ENCODE data around the gene BBX. TPM values are rescaled to one million over a fixed set of nuclear protein-coding genes. Genes with fewer than 3 reads are reported as not detected.

The BBX gene
- polyA plus RNA-seq, 1 donor from 2014 or later, result 23.8 TPM

- Histone ChIP-seq H3F3A (ENCODE audit: insufficient read depth, low read length, poor library complexity, severe bottlenecking) (no peaks in the 10 kb centered on the region), H3K9me2 (ENCODE audit: insufficient read depth, low read length) (no peaks in the 10 kb centered on the region), H3K9ac (ENCODE audit: low read length) (no peak overlapping the region), H2AFZ (ENCODE audit: low read depth, low read length) (no peak overlapping the region), H3K27me3 (ENCODE audit: insufficient read depth, low read depth, low read length) (no peaks in the 10 kb centered on the region), H3K4me2 (ENCODE audit: low read length) (no peak overlapping the region), H3K9me3 (ENCODE audit: low read length) (no peaks in the 10 kb centered on the region), H3K4me3 (ENCODE audit: low read length) (no peak overlapping the region), H3K79me2 (replicated peaks; ENCODE audit: insufficient read depth, low read length) (no peaks in the 10 kb centered on the region), H3K36me3 (ENCODE audit: insufficient read depth, low read length) (no peaks in the 10 kb centered on the region), H3K27ac (ENCODE audit: low read length) (no peak overlapping the region), H4K20me1 (ENCODE audit: insufficient read depth) (no peaks in the 10 kb centered on the region)
- TF ChIP-seq TAF1 (IDR thresholded peaks at IDR 0.05; ENCODE audit: low read depth), result no peak
- TF ChIP-seq MXI1 (conservative IDR thresholded peaks at IDR 0.05; ENCODE audit: poor library complexity, severe bottlenecking), result no peak
- TF ChIP-seq REST (IDR thresholded peaks at IDR 0.05; ENCODE audit: borderline replicate concordance), result no peak
- no peak for TF ChIP-seq RAD21 (conservative IDR thresholded peaks at IDR 0.05)
- no peak for TF ChIP-seq EP300 (conservative IDR thresholded peaks at IDR 0.05; ENCODE audit: poor library complexity, severe bottlenecking)
- TF ChIP-seq EZH2 (IDR thresholded peaks at IDR 0.05; ENCODE audit: borderline replicate concordance, insufficient read depth, low read length, poor library complexity, severe bottlenecking), result no peak
- TF ChIP-seq, protein P1, sequence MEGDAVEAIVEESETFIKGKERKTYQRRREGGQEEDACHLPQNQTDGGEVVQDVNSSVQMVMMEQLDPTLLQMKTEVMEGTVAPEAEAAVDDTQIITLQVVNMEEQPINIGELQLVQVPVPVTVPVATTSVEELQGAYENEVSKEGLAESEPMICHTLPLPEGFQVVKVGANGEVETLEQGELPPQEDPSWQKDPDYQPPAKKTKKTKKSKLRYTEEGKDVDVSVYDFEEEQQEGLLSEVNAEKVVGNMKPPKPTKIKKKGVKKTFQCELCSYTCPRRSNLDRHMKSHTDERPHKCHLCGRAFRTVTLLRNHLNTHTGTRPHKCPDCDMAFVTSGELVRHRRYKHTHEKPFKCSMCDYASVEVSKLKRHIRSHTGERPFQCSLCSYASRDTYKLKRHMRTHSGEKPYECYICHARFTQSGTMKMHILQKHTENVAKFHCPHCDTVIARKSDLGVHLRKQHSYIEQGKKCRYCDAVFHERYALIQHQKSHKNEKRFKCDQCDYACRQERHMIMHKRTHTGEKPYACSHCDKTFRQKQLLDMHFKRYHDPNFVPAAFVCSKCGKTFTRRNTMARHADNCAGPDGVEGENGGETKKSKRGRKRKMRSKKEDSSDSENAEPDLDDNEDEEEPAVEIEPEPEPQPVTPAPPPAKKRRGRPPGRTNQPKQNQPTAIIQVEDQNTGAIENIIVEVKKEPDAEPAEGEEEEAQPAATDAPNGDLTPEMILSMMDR (IDR thresholded peaks at IDR 0.05; ENCODE audit: poor library complexity, severe bottlenecking), result no peak
- TF ChIP-seq POLR2AphosphoS5 (IDR thresholded peaks at IDR 0.05), result no peak
- TF ChIP-seq SMC3 (conservative IDR thresholded peaks at IDR 0.05; ENCODE audit: poor library complexity), result no peak
These were observed 268.7 kb downstream of the BBX start for GRCh38 chr3:107791450-107791849.

DNA sequence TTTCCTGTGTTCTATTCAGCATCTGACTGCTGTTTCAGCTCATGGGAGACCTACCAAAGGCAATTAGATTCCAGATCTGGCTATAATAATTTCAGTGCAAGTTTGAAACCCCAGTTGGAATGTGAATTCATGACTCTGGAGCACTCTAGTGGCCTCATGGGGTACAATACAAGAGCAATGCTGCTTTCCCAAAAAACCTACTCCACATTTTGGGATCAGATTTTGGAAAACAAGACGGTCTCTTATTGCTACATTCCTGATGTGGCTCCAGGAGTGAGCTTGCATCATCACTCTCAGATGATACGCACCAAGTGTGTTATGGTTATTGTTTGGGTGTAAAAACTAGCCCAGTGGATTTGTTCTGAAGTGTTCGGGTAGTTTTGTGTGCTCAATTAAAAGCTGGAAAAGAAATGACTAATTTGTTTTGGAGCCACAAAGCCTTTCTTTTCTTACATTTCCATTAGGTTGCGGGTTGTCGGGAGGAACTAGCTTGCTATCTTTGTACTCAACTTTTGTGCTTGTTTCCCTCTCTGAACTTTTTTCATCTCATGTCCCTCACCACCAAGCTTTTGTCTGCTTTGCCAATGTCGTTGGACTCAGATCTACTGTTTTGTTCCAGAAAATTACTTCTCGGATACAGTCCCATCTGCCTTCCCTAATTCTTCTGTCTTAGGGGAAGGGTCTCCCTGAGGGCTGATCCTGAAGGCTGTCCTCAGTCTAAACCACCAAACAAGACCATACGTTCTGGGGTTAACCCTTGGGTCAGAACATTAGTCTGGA lies 272.1 kb downstream of the BBX start:
- Histone ChIP-seq H3K79me2 (replicated peaks; ENCODE audit: insufficient read depth, low read length) (no peaks in the 10 kb centered on the region), H3K27me3 (ENCODE audit: insufficient read depth, low read depth, low read length) (no peaks in the 10 kb centered on the region), H3K4me3 (ENCODE audit: low read length) (no peak overlapping the region), H3K36me3 (ENCODE audit: insufficient read depth, low read length) (no peaks in the 10 kb centered on the region), H3K9ac (ENCODE audit: low read length) (no peak overlapping the region), H3K4me2 (ENCODE audit: low read length) (no peak overlapping the region), H4K20me1 (ENCODE audit: insufficient read depth) (no peaks in the 10 kb centered on the region), H3F3A (ENCODE audit: insufficient read depth, low read length, poor library complexity, severe bottlenecking) (no peaks in the 10 kb centered on the region), H3K9me2 (ENCODE audit: insufficient read depth, low read length) (no peaks in the 10 kb centered on the region), H3K9me3 (ENCODE audit: low read length) (no peaks in the 10 kb centered on the region), H2AFZ (ENCODE audit: low read depth, low read length) (no peak overlapping the region), H3K27ac (ENCODE audit: low read length) (no peak overlapping the region)
- TF ChIP-seq POLR2AphosphoS5 (IDR thresholded peaks at IDR 0.05) (no peak), EZH2 (IDR thresholded peaks at IDR 0.05; ENCODE audit: borderline replicate concordance, insufficient read depth, low read length, poor library complexity, severe bottlenecking) (no peak)
- TF ChIP-seq, protein P1 (IDR thresholded peaks at IDR 0.05; ENCODE audit: poor library complexity, severe bottlenecking), result peak; percentile 14

Data from neural cell (in vitro differentiated cells).